Posterior cingulate gyrus (tissue), 11 donors: ENCODE results near the gene ELAC2.

Experiments used
- DNase-seq, 10 donors: peaks; one replicate each; pipeline versions ENCODE4 v3.0.0 to v3.0.0-alpha.2; 2020 to 2021; ENCODE audit warnings: mixed read lengths in 3 of 10
- intact Hi-C: fragments of 100-400 bp; cut with DNase I; formaldehyde crosslinking; loops from one replicate; pipeline ENCODE4 v1.15.1; 2023

Gene ELAC2

GRCh38 chr17:12963505-12963904, 54.3 kb downstream of the ELAC2 start:
- intact Hi-C loops, result no loop called here
- DNase-seq, result peak in 1 of 10 donors; percentile 70

GRCh38 chr17:12961655-12962054, 56.2 kb downstream of the ELAC2 start:
- intact Hi-C loops, result no loop called here
- DNase-seq, result no peak

- DNase-seq, result peak in 3 of 10 donors; percentile 16 to 92 (median 85)
- intact Hi-C loops, result no loop called here
These were observed 58.4 kb downstream of the ELAC2 start for GRCh38 chr17:12959441-12959840.

GRCh38 chr17:12958786-12959185, 59.0 kb downstream of the ELAC2 start:
- no peak for DNase-seq
- intact Hi-C loops, result no loop called here

GRCh38 chr17:12955521-12955920, 62.3 kb downstream of the ELAC2 start:
- intact Hi-C loops, result no loop called here
- no peak for DNase-seq

GRCh38 chr17:12953156-12953555, 64.7 kb downstream of the ELAC2 start:
- intact Hi-C loops, result no loop called here
- DNase-seq, result peak in 9 of 10 donors; percentile 19 to 95 (median 68)

GRCh38 chr17:12952012-12952411, 65.8 kb downstream of the ELAC2 start:
- no peak for DNase-seq
- intact Hi-C loops, result no loop called here

GRCh38 chr17:12947047-12947446, 70.8 kb downstream of the ELAC2 start:
- DNase-seq, result peak in 4 of 10 donors; percentile 22 to 86 (median 55)
- intact Hi-C loops, result no loop called here
